MM.1S (cell line): ENCODE measurements around the gene ARID2.
A peak's percentile ranks its signal among the peaks of the same experiment; 100 is the strongest.

Experiments
- DNase-seq: peaks from one replicate; pipeline ENCODE4 v3.0.0-alpha.2; 2015
- H2AFZ ChIP-seq: fragments of 300-600 bp; sonication (generic); 2 replicates; pipeline ENCODE4 v1.6.0; 2016; ENCODE audit warnings: antibody characterized with exemption, low read length
- H3F3A ChIP-seq: fragments of 300-600 bp; sonication (generic); 2 replicates; pipeline ENCODE4 v1.6.1; 2016; ENCODE audit warnings: mild to moderate bottlenecking, antibody characterized with exemption, low read length, moderate library complexity, mixed read lengths; ENCODE audit not compliant: insufficient read depth
- H3K27ac ChIP-seq: fragments of 300-600 bp; sonication (generic); 2 replicates; pipeline ENCODE4 v1.5.1; 2016; ENCODE audit warnings: mild to moderate bottlenecking, low read length
- H3K27me3 ChIP-seq: fragments of 300-600 bp; sonication (generic); replicated peaks from 2 replicates; pipeline ENCODE4 v1.6.0; 2016; ENCODE audit warnings: low read length; ENCODE audit not compliant: insufficient read depth
- H3K36me3 ChIP-seq: fragments of 300-600 bp; sonication (generic); replicated peaks from 2 replicates; pipeline ENCODE4 v1.6.1; 2016; ENCODE audit warnings: mild to moderate bottlenecking, low read length, mixed read lengths; ENCODE audit not compliant: insufficient read depth
- H3K4me1 ChIP-seq: fragments of 300-600 bp; sonication (generic); 2 replicates; pipeline ENCODE4 v1.6.1; 2016; ENCODE audit warnings: low read length, mixed read lengths
- H3K4me2 ChIP-seq: fragments of 300-600 bp; sonication (generic); 2 replicates; pipeline ENCODE4 v1.6.0; 2016; ENCODE audit warnings: low read depth, low read length
- H3K4me3 ChIP-seq: fragments of 300-600 bp; sonication (generic); 2 replicates; pipeline ENCODE4 v1.5.1; 2016; ENCODE audit warnings: low read length, mixed read lengths
- H3K79me2 ChIP-seq: fragments of 300-600 bp; sonication (generic); 2 replicates; pipeline ENCODE4 v1.6.1; 2016; ENCODE audit warnings: mixed run types, low read length, mixed read lengths
- H3K9ac ChIP-seq: fragments of 300-600 bp; sonication (generic); 2 replicates; pipeline ENCODE4 v1.6.1; 2016; ENCODE audit warnings: low read length, mixed read lengths
- H3K9me2 ChIP-seq: fragments of 300-600 bp; sonication (generic); replicated peaks from 2 replicates; pipeline ENCODE4 v1.6.1; 2016; ENCODE audit warnings: mild to moderate bottlenecking, low read length, mixed read lengths; ENCODE audit not compliant: insufficient read depth
- H3K9me3 ChIP-seq: fragments of 300-600 bp; sonication (generic); replicated peaks from 2 replicates; pipeline ENCODE4 v1.6.1; 2016; ENCODE audit warnings: mild to moderate bottlenecking, low read length, mixed read lengths; ENCODE audit not compliant: insufficient read depth
- H4K20me1 ChIP-seq: fragments of 300-600 bp; sonication (generic); 2 replicates; pipeline ENCODE4 v1.6.1; 2016; ENCODE audit warnings: mild to moderate bottlenecking, low read length, moderate library complexity, mixed read lengths; ENCODE audit not compliant: insufficient read depth
- CTCF ChIP-seq: fragments of 300-600 bp; sonication (generic); IDR thresholded peaks from 2 replicates; pipeline ENCODE4 v1.5.1; 2016; ENCODE audit warnings: antibody characterized with exemption, low read length, mixed read lengths
- EZH2 ChIP-seq: fragments of 300-600 bp; sonication (generic); optimal IDR thresholded peaks from 2 replicates; pipeline ENCODE3; 2017; ENCODE audit warnings: low read depth, mild to moderate bottlenecking, antibody characterized with exemption, low read length, mixed read lengths
- EZH2phosphoT487 ChIP-seq: fragments of 300-600 bp; sonication (generic); IDR thresholded peaks from 2 replicates; pipeline ENCODE4 v1.6.1; 2018; ENCODE audit warnings: antibody characterized with exemption, low read length

ARID2 gene

GRCh38 chr12:45878630-45879255, 149.2 kb downstream of the ARID2 start:
- peaks cover 33% of the 10 kb centered on the region for H3K79me2 ChIP-seq
- H3K36me3 ChIP-seq = 0 out of 2 replicates have a peak, but pooled peaks cover 2% of the 10 kb centered on the region
- H3K9me3 ChIP-seq = no peaks in the 10 kb centered on the region
- peaks cover 6% of the 10 kb centered on the region; the same call in 1 of the 2 replicates for H3F3A ChIP-seq
- peaks cover 11% of the 10 kb centered on the region; the same call in 1 of the 2 replicates for H3K4me1 ChIP-seq
- H4K20me1 ChIP-seq = no peaks in the 10 kb centered on the region
- H3K9ac ChIP-seq = peak overlapping the region; percentile 44; the same call in 1 of the 2 replicates
- H3K27me3 ChIP-seq = no peaks in the 10 kb centered on the region
- H3K9me2 ChIP-seq = no peaks in the 10 kb centered on the region
- H3K4me3 ChIP-seq = peak overlapping the region; percentile 21
- peak overlapping the region; percentile 49 for H3K4me2 ChIP-seq
- TF ChIP-seq EZH2phosphoT487 (no peak), EZH2 (no peak), CTCF (no peak)
- H2AFZ ChIP-seq = no peak overlapping the region
- H3K27ac ChIP-seq = peak overlapping the region; percentile 65
- DNase-seq = peak; percentile 63

GRCh38 chr12:45879363-45879895, 149.9 kb downstream of the ARID2 start:
- Histone ChIP-seq H3K9ac (peak overlapping the region; percentile 44; the same call in 1 of the 2 replicates), H4K20me1 (no peaks in the 10 kb centered on the region), H3K27me3 (no peaks in the 10 kb centered on the region), H3K27ac (peak overlapping the region; percentile 65), H3K9me3 (no peaks in the 10 kb centered on the region), H3K4me2 (peak overlapping the region; percentile 49), H3K4me3 (peak overlapping the region; percentile 21; the same call in 1 of the 2 replicates), H3K79me2 (peaks cover 30% of the 10 kb centered on the region), H2AFZ (no peak overlapping the region), H3K9me2 (no peaks in the 10 kb centered on the region), H3F3A (peaks cover 6% of the 10 kb centered on the region; the same call in 1 of the 2 replicates), H3K36me3 (no peaks in the 10 kb centered on the region), H3K4me1 (peaks cover 11% of the 10 kb centered on the region; the same call in 1 of the 2 replicates)
- peak; percentile 13 for DNase-seq
- TF ChIP-seq EZH2phosphoT487 (no peak), CTCF (no peak), EZH2 (no peak)

- Histone ChIP-seq H3K27me3 (no peaks in the 10 kb centered on the region), H3K4me3 (no peak overlapping the region), H3K36me3 (no peaks in the 10 kb centered on the region; the same call in 1 of the 2 replicates), H3K4me1 (peaks cover 11% of the 10 kb centered on the region; the same call in 1 of the 2 replicates), H3K4me2 (no peak overlapping the region), H3K9me2 (no peaks in the 10 kb centered on the region), H3F3A (peaks cover 6% of the 10 kb centered on the region; the same call in 1 of the 2 replicates), H2AFZ (no peak overlapping the region), H4K20me1 (no peaks in the 10 kb centered on the region), H3K9me3 (no peaks in the 10 kb centered on the region), H3K27ac (no peak overlapping the region), H3K79me2 (peaks cover 30% of the 10 kb centered on the region), H3K9ac (no peak overlapping the region)
- no peak for DNase-seq
- no peak for TF ChIP-seq CTCF
- TF ChIP-seq EZH2phosphoT487 = no peak
- no peak for TF ChIP-seq EZH2
Observed at GRCh38 chr12:45880533-45880932, 151.0 kb downstream of the ARID2 start.
